GM19023 (cell line): ENCODE data around the gene EFNB2.

Source experiments
- ATAC-seq: cut with Tn5 transposase; IDR thresholded peaks from one replicate; pipeline ENCODE4 v1.9.1; 2021; ENCODE audit warnings: mild to moderate bottlenecking, moderate library complexity; ENCODE audit not compliant: unreplicated experiment

The EFNB2 gene

DNA sequence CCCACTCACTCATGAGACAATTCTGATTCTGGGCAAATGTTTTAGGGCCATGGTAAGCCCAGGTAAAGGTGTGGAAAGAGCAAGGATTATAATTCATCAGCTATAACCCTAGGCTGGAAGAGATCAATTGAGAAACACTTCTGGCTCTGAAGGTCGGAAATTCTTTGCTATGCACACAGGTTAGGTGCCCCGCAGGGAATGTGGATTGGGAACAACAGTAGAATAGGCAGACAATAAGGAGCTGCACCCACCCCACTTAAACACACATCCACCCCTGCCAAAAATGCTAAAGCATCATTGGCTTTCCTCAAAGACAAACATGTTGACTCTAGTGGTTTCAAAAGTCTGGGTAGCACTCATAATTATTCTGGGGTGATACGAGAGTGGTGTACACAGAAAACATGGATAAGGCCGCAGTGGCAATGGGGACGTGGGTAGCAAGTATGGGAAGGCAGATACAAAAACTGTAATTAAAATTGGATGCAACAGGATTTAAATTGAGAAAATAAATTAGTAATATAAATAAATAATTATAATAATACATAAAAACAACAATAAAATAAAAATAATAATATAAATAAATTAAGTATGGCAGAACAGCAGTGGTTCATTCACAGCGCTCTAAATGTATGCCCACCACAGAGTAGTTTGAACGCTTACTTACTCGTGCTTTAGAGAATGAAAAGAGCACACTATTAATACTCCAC is 8.6 kb downstream of the EFNB2 start:
- ATAC-seq = no peak

DNA sequence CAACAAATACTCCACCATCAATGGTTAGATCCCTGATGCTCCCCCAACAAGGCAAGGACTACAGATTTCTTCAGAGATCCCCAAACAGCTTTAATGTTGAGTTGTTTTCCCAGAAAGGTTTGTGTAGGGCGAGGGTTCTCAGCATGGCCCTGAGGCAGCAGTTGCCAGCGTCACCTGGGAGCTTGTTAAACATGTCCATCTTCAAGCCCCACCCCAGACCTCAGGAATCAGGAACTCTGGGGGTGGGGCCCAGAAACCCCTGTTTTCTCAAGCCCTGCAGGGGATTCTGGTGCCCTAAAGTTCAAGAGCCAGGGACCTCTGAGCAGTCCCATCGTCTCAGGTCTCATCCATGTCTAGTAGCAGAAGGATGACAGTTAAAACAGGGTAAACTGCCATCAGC is 9.6 kb downstream of the EFNB2 start:
- ATAC-seq = no peak

DNA sequence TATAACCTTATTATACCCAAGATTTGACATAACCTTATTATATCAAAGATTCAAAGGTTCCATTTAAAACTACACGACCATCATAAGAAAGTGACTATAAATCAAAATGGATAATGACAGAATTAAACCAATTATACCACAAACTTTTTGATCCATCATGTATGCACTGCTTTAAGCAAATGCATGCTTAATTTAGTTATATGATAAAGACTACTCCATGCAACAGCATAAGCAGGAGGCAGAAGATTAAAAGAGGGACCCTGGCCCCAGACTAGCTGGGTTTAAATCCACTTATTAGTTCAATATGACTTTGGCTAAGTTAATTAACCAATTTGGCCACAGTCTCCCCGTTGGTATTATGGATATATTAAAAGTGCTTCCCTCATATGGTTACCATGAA is 11.4 kb downstream of the EFNB2 start:
- ATAC-seq = no peak

DNA sequence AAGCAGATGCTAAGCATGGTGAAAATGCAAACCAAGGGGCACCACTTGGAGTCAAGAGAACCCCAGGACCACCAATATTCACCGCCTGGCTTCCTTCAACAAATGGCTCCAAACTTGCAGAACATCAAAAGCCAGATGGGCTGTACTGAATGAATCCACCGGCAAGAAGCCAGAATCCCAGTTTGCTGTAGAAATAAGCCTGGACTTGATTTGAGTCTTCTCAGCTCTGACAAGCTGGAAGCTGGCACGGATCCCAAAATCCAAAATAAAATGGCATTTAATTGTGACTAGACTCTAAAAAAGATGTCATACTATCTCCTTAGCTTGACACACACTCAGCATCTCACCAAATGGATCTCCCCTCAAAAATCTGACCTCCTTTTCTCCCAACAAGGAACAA is 11.9 kb downstream of the EFNB2 start:
- ATAC-seq = no peak

GRCh38 chr13:106522898-106523525 is 12.4 kb downstream of the EFNB2 start:
- ATAC-seq = no peak

DNA sequence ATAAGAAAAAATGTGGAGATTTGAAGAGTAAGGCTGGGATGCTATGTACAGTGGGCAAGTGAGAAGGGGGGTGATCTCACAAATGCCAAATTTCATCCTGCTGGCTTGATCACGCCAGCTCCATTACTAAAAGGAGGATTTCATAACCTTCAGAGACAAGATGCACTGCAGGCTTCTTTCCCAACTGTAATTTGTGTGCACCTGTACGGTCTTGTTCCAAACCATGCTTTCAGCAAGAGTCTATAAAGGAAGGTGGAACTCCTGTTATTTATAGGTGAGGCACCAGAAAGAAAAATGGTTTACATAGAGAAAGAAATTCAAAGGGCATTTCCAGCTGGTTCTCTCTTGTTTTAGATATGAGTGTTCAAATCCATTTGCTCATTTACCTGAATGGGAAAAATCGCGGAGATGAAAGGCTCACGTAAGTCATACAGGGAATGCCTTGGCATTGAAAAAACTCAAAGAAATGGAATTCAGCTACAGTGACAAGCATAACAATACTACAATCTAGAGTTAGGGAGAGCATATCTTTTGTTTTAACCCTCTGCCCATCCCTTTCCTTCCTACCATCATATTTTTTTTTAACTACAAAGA is 13.3 kb downstream of the EFNB2 start:
- no peak for ATAC-seq

DNA sequence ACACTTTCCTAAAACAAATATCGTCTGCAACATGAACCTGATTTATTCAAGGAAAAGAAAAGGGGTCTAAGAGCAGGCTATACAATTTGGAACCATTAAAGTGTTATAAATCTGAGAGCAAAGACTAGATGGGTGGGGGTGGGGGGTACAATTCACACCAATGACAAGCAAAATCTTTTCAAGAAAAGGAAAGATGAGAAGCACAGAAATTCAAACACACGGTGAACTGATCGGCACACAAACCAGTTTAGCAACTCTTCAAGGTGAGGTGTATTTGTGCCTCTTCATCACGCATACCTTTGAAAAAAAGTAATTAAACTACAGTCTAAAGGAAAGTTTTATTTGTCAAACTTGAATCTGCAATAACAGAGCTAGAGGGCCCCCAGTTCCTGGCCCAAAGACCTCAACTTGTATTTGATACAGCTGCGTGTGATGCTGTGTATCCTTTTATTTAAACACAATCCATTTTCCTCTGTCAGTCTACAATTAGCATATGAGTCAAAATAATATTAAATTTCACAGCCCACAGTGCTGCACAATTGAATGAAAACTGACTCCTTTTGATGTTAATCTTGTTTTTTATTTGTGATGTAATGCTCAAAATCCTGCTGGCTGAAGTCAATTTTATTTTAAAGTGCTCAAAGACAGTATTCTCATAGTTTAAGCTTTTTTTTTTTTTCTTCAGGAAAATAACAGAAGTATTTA is 14.2 kb downstream of the EFNB2 start:
- ATAC-seq = no peak

GRCh38 chr13:106520251-106521054 is 15.0 kb downstream of the EFNB2 start:
- no peak for ATAC-seq

DNA sequence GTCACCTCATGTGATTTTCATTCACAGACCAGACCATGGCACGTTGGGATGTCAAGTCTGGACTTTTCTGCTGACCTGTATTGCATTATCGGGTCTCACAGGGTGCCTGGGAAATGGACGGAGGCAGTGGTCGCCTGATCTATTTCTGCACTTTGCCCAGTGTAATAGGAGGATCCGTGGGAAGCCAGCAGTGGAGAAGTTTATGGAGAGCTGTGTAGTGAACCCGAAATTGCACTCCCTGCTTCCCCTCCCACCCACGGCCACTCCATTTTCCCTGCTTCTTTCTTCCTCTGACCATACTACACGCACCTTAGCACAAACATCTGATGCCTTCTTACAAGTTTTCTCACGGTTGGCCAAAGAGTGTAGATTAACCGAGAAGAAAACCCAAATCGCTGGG is 16.9 kb downstream of the EFNB2 start:
- ATAC-seq = no peak

DNA sequence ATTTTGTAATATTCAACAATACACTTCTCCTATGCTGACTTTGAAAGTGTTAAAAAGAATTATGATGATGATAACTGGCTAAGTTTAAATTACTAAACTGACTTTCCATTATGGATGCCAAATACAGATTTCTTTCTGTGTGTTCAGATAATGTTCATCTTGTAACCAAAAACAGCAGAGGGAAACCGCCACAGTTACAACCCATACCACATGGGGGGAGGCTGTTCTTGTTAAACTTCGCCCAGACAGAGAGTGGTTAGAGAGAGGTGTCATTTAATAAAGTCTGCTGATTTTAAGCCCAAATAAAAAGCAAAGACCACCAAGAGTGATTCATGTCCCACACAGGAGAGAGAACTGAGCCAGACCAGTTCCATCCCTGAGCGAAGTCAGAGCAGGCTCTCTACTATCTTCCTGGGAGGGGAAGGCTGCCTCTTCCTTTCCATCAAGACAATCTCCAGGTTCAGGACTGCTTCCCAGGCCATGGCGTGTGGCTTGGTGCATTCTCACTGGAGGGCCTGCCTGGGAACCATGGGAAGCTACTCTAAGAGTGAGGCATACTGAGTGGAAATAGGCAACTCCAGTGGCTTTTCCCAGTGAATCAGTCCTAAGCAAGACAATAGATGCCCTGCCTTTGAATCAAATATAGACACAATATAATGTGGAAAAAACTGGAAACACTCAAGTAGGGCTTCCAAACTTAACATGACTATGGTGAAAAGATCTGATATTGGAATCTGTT is 18.2 kb downstream of the EFNB2 start:
- no peak for ATAC-seq

DNA sequence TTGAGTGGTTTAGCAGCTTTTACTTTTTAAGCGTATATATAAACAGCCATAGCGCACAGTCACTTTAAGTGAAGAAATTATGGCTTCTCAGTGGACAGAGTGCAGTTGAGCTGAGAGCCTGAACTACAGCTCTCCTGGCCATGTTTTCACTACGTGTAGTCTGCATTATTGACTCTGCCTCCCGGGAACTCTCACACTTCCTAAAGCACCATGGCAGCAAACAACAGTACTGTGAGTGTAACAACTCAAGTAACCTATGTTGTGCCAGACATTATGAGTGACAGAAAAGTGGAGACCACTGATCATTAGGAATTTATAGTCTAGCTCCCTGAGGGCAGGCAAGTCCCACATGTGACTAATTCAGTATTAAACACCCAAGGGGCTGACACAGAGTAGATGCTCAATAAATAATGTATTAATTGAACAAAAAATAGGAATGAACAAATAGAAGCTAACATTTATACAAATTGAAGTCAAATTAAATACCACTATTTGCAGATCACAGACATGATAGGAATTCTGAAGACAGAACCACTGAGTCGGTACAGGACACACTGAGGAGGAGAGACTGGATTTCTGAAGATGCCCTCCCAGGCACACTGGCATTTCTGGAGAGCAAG is 19.7 kb downstream of the EFNB2 start:
- ATAC-seq = no peak

- ATAC-seq = no peak
Observed at GRCh38 chr13:106514928-106515634, 20.4 kb downstream of the EFNB2 start.

DNA sequence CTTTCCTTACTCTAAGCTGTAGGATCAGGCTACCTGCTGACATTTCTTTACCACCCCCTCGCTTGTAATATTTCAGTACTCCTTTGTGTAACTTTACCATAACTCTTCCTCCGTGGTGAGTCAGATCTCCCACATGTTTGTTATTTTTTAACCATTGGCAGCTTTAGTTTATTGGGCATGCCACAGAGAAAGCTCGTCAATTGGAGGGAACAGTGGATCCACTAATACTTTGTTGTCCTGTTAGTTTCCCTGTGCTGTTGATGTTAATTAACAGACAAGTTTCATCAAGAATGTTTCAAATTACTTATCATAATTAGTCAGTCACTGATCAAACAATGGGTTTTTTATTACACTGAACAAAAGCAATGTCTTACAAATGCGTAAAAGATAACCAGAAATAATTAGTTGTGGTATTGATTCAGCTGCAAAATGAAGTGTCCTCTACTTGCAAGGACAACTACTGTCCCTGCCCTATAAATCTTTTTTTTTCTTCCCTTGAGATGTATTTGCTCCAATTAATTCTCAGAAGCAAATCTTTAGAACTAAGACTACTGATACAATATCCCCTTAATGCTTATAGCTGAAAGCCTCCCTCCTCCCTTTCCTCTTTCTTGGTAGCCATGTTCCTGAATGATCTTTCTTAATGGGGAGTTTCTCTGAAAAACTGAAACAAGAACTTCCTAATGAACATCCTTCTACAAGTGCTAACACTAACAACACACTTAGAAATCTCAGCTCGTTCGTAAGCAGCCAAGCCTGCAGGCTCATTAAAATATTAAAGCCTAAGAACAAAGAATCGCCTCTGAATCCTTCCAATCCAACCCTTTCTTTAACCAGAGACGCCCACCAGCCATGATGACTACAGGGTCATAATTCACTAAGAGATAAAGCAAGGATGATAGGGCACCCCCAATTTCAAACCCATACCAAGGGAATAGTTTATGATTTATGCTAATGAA is 22.2 kb downstream of the EFNB2 start:
- ATAC-seq = no peak

DNA sequence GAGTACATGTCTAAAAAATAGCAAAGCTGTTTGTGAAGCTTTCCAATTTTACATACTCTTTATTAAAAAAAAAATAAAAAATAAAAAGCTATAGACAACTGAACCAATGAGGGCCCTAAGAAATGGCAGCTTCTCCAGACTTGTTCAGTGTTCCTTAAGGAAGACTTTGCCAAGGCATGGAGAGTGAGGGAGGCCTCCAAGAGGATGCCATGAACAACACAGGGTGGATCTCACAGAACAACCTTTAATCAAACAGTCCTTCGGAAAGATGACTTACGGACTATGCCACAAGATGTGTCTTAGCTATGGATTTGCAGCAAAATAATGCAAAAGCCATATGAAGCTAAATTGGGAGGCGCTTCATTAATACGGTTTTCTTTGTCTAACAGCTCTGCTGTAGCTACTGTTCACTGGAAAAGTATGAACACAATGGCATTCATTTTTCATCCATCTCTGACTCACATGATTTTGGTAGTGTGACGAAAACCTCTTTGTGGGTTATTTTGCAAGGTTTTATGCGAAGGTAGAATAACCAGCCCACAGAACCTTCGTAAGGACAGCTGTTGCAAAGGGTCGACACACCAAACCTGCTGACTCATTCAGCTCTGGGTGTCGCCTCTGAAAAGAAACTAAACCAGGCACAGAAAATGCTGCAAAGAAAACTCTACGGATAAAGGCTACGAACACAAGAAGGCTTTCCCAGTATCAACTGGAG is 27.7 kb downstream of the EFNB2 start:
- peak; percentile 93 for ATAC-seq

DNA sequence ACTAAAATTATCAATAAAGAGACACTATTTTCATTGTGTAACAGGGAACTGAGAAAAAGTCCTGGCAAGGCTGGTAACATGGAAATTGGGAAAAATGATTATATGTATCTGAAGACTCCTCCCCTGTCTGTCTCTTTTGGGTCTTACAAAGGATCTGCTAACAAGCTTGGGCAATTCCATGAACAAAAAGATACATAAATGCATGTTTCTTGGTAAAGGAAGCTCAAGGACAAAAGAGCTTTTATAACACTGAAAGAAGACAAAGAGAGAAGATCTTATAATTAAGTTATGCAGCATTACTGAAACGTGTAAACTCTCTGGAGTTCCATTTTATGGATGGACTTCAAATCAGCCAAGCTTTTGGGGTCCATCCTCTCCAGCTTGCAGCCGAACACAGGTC is 29.2 kb downstream of the EFNB2 start:
- no peak for ATAC-seq

- ATAC-seq = no peak
Observed at GRCh38 chr13:106505732-106506131, 29.7 kb downstream of the EFNB2 start.

DNA sequence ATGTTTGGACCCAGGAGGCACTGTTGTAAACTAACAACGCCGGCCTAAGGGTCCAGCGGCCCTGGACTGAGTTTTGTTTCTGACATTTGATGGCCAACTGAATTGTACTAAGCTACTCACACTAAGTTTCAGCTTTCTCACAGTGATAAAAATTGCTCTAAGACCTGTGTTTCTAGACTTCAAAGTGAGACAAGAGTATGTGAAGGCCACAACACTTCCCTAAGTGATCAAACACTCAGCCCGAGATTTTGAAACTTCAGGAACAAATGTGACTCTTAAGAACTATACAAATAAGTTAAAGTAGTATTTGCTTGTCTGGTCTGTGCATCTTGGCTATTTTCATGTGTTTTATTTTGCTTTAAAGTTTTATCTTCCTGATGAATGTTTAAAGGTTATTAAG is 30.2 kb downstream of the EFNB2 start:
- no peak for ATAC-seq
